Measurements from ENCODE around the gene EHBP1L1. TPM values are rescaled to one million over a fixed set of nuclear protein-coding genes. Genes with fewer than 3 reads are reported as not detected.

EHBP1L1 gene
- total and polyA plus RNA-seq, 9 donors: 21.7 to 63.0 (median 40.3) TPM

- Histone ChIP-seq H3K27me3 (no peaks in the 10 kb centered on the region), H3K4me1 (ENCODE audit: insufficient read depth) (peaks cover 6% of the 10 kb centered on the region), H3K4me3 (no peak overlapping the region), H3K27ac (no peak overlapping the region), H3K36me3 (no peaks in the 10 kb centered on the region), H3K9me3 (no peaks in the 10 kb centered on the region)
- no peak for DNase-seq
- 83 to 91% (median 86%) methylated on average over 8 of the region's 8 CpGs for WGBS, 3 donors
- no peak for TF ChIP-seq POLR2A (IDR thresholded peaks at IDR 0.05)
- TF ChIP-seq, protein P1, sequence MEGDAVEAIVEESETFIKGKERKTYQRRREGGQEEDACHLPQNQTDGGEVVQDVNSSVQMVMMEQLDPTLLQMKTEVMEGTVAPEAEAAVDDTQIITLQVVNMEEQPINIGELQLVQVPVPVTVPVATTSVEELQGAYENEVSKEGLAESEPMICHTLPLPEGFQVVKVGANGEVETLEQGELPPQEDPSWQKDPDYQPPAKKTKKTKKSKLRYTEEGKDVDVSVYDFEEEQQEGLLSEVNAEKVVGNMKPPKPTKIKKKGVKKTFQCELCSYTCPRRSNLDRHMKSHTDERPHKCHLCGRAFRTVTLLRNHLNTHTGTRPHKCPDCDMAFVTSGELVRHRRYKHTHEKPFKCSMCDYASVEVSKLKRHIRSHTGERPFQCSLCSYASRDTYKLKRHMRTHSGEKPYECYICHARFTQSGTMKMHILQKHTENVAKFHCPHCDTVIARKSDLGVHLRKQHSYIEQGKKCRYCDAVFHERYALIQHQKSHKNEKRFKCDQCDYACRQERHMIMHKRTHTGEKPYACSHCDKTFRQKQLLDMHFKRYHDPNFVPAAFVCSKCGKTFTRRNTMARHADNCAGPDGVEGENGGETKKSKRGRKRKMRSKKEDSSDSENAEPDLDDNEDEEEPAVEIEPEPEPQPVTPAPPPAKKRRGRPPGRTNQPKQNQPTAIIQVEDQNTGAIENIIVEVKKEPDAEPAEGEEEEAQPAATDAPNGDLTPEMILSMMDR (IDR thresholded peaks at IDR 0.05): no peak
- no peak for TF ChIP-seq EP300 (IDR thresholded peaks at IDR 0.05)
- intact Hi-C loops (cut with DNase I): loop anchor here in 1 of 4 donors (10.0 kb wide), 1 partner anchor 65 kb away; no protein-coding TSS in a partner anchor
These were observed 64.0 kb downstream of the EHBP1L1 start for GRCh38 chr11:65639623-65640482.

GRCh38 chr11:65640483-65641296 is 64.8 kb downstream of the EHBP1L1 start:
- DNase-seq: no peak
- no peak overlapping the region for H3K27ac ChIP-seq
- H3K4me3 ChIP-seq: no peak overlapping the region
- H3K4me1 ChIP-seq (ENCODE audit: insufficient read depth): peaks cover 6% of the 10 kb centered on the region
- intact Hi-C loops (cut with DNase I): no loop called here
- H3K36me3 ChIP-seq: no peaks in the 10 kb centered on the region
- WGBS, 3 donors: 84 to 90% (median 87%) methylated on average over 10 to 35 of the region's 35 CpGs
- TF ChIP-seq POLR2A (IDR thresholded peaks at IDR 0.05) (no peak), EP300 (IDR thresholded peaks at IDR 0.05) (no peak)
- TF ChIP-seq, protein P1 (IDR thresholded peaks at IDR 0.05): no peak
- H3K27me3 ChIP-seq: no peaks in the 10 kb centered on the region
- no peaks in the 10 kb centered on the region for H3K9me3 ChIP-seq

DNA sequence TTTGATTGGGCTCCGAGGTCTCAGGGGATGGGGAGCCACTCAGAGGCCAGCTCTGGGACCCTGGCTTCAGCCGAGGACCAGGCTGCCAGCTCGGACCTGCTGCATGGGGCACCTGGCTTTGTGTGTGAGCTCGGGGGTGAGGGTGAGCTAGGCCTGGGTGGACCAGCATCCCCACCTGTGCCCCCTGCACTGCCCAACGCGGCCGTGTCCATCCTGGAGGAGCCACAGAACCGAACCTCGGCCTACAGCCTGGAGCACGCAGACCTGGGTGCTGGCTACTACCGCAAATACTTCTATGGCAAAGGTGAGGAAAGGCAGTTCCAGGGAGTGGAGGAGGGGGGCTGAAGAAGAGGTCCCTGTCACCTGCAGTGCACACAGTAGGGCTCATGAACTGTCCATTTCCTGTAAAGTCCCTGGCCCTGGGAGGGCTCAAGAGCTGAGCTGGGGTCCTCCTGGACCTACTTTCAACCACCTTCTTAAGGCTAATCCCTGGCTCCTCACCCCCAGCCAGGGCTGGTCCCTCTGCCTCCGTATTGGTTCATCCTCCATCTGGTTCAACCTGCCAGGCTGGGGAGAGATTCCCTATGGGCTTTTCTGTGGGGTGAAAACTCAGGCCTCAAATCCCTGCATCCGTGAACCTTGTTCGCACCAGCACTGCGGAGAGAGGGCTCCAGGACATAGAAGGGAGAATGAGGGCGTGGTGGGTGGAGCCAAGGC is 65.6 kb downstream of the EHBP1L1 start:
- WGBS, 3 donors: 82 to 91% (median 89%) methylated on average over 15 to 16 of the region's 16 CpGs
- no peak overlapping the region for H3K4me3 ChIP-seq
- intact Hi-C loops (cut with DNase I): no loop called here

More for the DNA sequence above, 65.6 kb downstream of the EHBP1L1 start:
- DNase-seq: no peak
- peaks cover 6% of the 10 kb centered on the region for H3K4me1 ChIP-seq (ENCODE audit: insufficient read depth)
- H3K9me3 ChIP-seq: no peaks in the 10 kb centered on the region
- H3K27ac ChIP-seq: no peak overlapping the region
- no peaks in the 10 kb centered on the region for H3K36me3 ChIP-seq
- H3K27me3 ChIP-seq: no peaks in the 10 kb centered on the region
- TF ChIP-seq EP300 (IDR thresholded peaks at IDR 0.05): no peak
- TF ChIP-seq, protein P1 (IDR thresholded peaks at IDR 0.05): no peak
- TF ChIP-seq POLR2A (IDR thresholded peaks at IDR 0.05): no peak

Small RNAs within 50 kb of the gene (microRNA-seq; reads per million reads assigned to microRNA genes)
- 0 reads per million in 3 donors for gene MIR4690

Small RNAs within 50 kb of the gene (small RNA-seq; reads per million reads assigned to genes)
- gene AP001362.1 (not detected), gene MIR4690 (not detected)

Other genes with a start within 250 kb of the EHBP1L1 start
- 10 to 100 TPM; 49.7 to 99.1 (median 85.4) TPM for gene DPF2, start 242.2 kb upstream of the EHBP1L1 start, total RNA-seq
- 10 to 100 TPM; 52.0 to 78.4 TPM for gene DPF2, start 242.2 kb upstream of the EHBP1L1 start, polyA plus RNA-seq
- gene TIGD3, start 221.3 kb upstream of the EHBP1L1 start, total RNA-seq: under 1 TPM in 6 of 7 donors, not detected in 1; 0.11 to 0.72 (median 0.34) TPM
- gene TIGD3, start 221.3 kb upstream of the EHBP1L1 start, polyA plus RNA-seq: under 1 TPM in 1 of 2 donors, not detected in 1; 0.31 TPM
- gene SLC25A45, start 193.4 kb upstream of the EHBP1L1 start, total RNA-seq: 1 to 10 TPM; 3.2 to 8.7 (median 4.6) TPM
- 1 to 10 TPM; 2.7 to 3.4 TPM for gene SLC25A45, start 193.4 kb upstream of the EHBP1L1 start, polyA plus RNA-seq
- gene FRMD8, start 189.4 kb upstream of the EHBP1L1 start, total RNA-seq: 10 to 100 TPM; 21.2 to 41.7 (median 25.5) TPM
- 10 to 100 TPM in 1 of 2 donors, 1 to 10 TPM in 1; 4.3 to 15.8 TPM for gene FRMD8, start 189.4 kb upstream of the EHBP1L1 start, polyA plus RNA-seq
- gene NEAT1, start 153.3 kb upstream of the EHBP1L1 start, total RNA-seq: 100 to 1,000 TPM; 175 to 850 (median 372) TPM
- gene NEAT1, start 153.3 kb upstream of the EHBP1L1 start, polyA plus RNA-seq: 100 to 1,000 TPM; 216 to 268 TPM
- over 10,000 TPM in 4 of 7 donors, 1,000 to 10,000 TPM in 3; 4,813 to 13,132 (median 10,519) TPM for gene MALAT1, start 77.0 kb upstream of the EHBP1L1 start, total RNA-seq
- 100 to 1,000 TPM; 396 to 616 TPM for gene MALAT1, start 77.0 kb upstream of the EHBP1L1 start, polyA plus RNA-seq
- gene SCYL1, start 51.0 kb upstream of the EHBP1L1 start, total RNA-seq: 100 to 1,000 TPM in 1 of 7 donors, 10 to 100 TPM in 6; 59.0 to 118 (median 96.2) TPM
- 10 to 100 TPM; 11.7 to 71.6 TPM for gene SCYL1, start 51.0 kb upstream of the EHBP1L1 start, polyA plus RNA-seq
- gene LTBP3, start 17.7 kb upstream of the EHBP1L1 start, total RNA-seq: 100 to 1,000 TPM; 143 to 292 (median 198) TPM
- gene LTBP3, start 17.7 kb upstream of the EHBP1L1 start, polyA plus RNA-seq: 100 to 1,000 TPM in 1 of 2 donors, 10 to 100 TPM in 1; 35.9 to 130 TPM
- gene ZNRD2, start 5.6 kb upstream of the EHBP1L1 start, total RNA-seq: 10 to 100 TPM; 26.6 to 59.5 (median 39.2) TPM
- 10 to 100 TPM in 1 of 2 donors, 1 to 10 TPM in 1; 2.3 to 61.8 TPM for gene ZNRD2, start 5.6 kb upstream of the EHBP1L1 start, polyA plus RNA-seq
- 10 to 100 TPM; 41.0 to 74.0 (median 53.3) TPM for gene FAM89B, start 3.5 kb upstream of the EHBP1L1 start, total RNA-seq
- gene FAM89B, start 3.5 kb upstream of the EHBP1L1 start, polyA plus RNA-seq: 10 to 100 TPM in 1 of 2 donors, 1 to 10 TPM in 1; 1.9 to 47.8 TPM
- 1 to 10 TPM in 3 of 7 donors, under 1 TPM in 4; 0.65 to 4.0 (median 0.95) TPM for gene KCNK7, start 19.7 kb downstream of the EHBP1L1 start, total RNA-seq
- 1 to 10 TPM in 1 of 2 donors, not detected in 1; 1.5 TPM for gene KCNK7, start 19.7 kb downstream of the EHBP1L1 start, polyA plus RNA-seq
- 10 to 100 TPM; 23.2 to 51.9 (median 46.0) TPM for gene MAP3K11, start 38.2 kb downstream of the EHBP1L1 start, total RNA-seq
- 10 to 100 TPM in 1 of 2 donors, 1 to 10 TPM in 1; 6.7 to 27.9 TPM for gene MAP3K11, start 38.2 kb downstream of the EHBP1L1 start, polyA plus RNA-seq
- gene PCNX3, start 39.7 kb downstream of the EHBP1L1 start, total RNA-seq: 10 to 100 TPM; 10.6 to 42.1 (median 28.2) TPM
- gene PCNX3, start 39.7 kb downstream of the EHBP1L1 start, polyA plus RNA-seq: 10 to 100 TPM in 1 of 2 donors, 1 to 10 TPM in 1; 3.3 to 14.8 TPM
- gene SIPA1, start 62.0 kb downstream of the EHBP1L1 start, total RNA-seq: 10 to 100 TPM; 15.0 to 48.2 (median 42.6) TPM
- 10 to 100 TPM; 10.0 to 26.7 TPM for gene SIPA1, start 62.0 kb downstream of the EHBP1L1 start, polyA plus RNA-seq
- 100 to 1,000 TPM in 1 of 7 donors, 10 to 100 TPM in 6; 50.8 to 102 (median 91.6) TPM for gene RELA, start 86.9 kb downstream of the EHBP1L1 start, total RNA-seq
- gene RELA, start 86.9 kb downstream of the EHBP1L1 start, polyA plus RNA-seq: 10 to 100 TPM; 52.0 to 55.0 TPM
- gene KAT5, start 136.2 kb downstream of the EHBP1L1 start, total RNA-seq: 100 to 1,000 TPM in 1 of 7 donors, 10 to 100 TPM in 6; 64.5 to 110 (median 78.2) TPM
- 10 to 100 TPM; 56.1 to 67.0 TPM for gene KAT5, start 136.2 kb downstream of the EHBP1L1 start, polyA plus RNA-seq
- 100 to 1,000 TPM in 1 of 7 donors, 10 to 100 TPM in 6; 42.5 to 154 (median 49.7) TPM for gene RNASEH2C, start 144.7 kb downstream of the EHBP1L1 start, total RNA-seq
- 10 to 100 TPM; 17.9 to 67.2 TPM for gene RNASEH2C, start 144.7 kb downstream of the EHBP1L1 start, polyA plus RNA-seq
- gene AP5B1, start 204.9 kb downstream of the EHBP1L1 start, total RNA-seq: 10 to 100 TPM in 2 of 7 donors, 1 to 10 TPM in 5; 4.6 to 14.7 (median 8.6) TPM
- gene AP5B1, start 204.9 kb downstream of the EHBP1L1 start, polyA plus RNA-seq: 1 to 10 TPM; 2.3 to 6.6 TPM
- 1 to 10 TPM in 1 of 7 donors, under 1 TPM in 2, not detected in 4; 0.24 to 3.6 (median 0.31) TPM for gene OVOL1, start 211.0 kb downstream of the EHBP1L1 start, total RNA-seq
- gene OVOL1, start 211.0 kb downstream of the EHBP1L1 start, polyA plus RNA-seq: not detected

All from ovary (tissue), 9 donors.